Lung (tissue), 12 donors: ENCODE measurements around the gene CPPED1. TPM values are rescaled to one million over a fixed set of nuclear protein-coding genes. Genes with fewer than 3 reads are reported as not detected.
"Not testable (repeated sequence)": the region's sequence is repeated elsewhere in the genome, so short reads cannot be mapped to it uniquely, and the experiment has no call there.

ENCODE experiments used
- ATAC-seq: fragments of 200-7000 bp; cut with Tn5 transposase; one replicate; pipeline ENCODE4 v1.9.1; 2020; ENCODE audit warnings: moderate number of reproducible peaks; ENCODE audit not compliant: insufficient read depth, low FRiP score
- DNase-seq, 3 donors: peaks; one replicate each; pipeline ENCODE4 v3.0.0-alpha.2; 2013 to 2017
- H3K27ac ChIP-seq, 2 donors: one replicate each; pipeline ENCODE4 v1.5.1; 2013; ENCODE audit warnings: mild to moderate bottlenecking in 2 of 2, moderate library complexity in 2 of 2, control low read depth in 1 of 2, inconsistent platforms in 1 of 2, low read depth in 1 of 2, low read length in 1 of 2
- H3K27me3 ChIP-seq, 3 donors: one replicate each; pipeline ENCODE4 v1.5.1; 2013; ENCODE audit warnings: low read length in 2 of 3; ENCODE audit not compliant: control insufficient read depth in 3 of 3, insufficient read depth in 3 of 3
- H3K36me3 ChIP-seq, 4 donors: one replicate each; pipeline ENCODE4 v1.5.1; 2013; ENCODE audit warnings: low read length in 4 of 4, mild to moderate bottlenecking in 1 of 4, moderate library complexity in 1 of 4; ENCODE audit not compliant: control insufficient read depth in 4 of 4, insufficient read depth in 4 of 4
- H3K4me1 ChIP-seq, 5 donors: one replicate each; pipeline ENCODE4 v1.5.1; 2013; ENCODE audit warnings: low read length in 5 of 5, mild to moderate bottlenecking in 2 of 5, moderate library complexity in 1 of 5; ENCODE audit not compliant: control insufficient read depth in 5 of 5, insufficient read depth in 5 of 5
- H3K4me3 ChIP-seq: one replicate; pipeline ENCODE4 v1.5.1; 2013; ENCODE audit warnings: mild to moderate bottlenecking, control low read depth, moderate library complexity
- H3K9ac ChIP-seq, 2 donors: one replicate each; pipeline ENCODE4 v1.5.1; 2013; ENCODE audit warnings: low read length in 2 of 2, control low read depth in 1 of 2; ENCODE audit not compliant: insufficient read depth in 1 of 2
- H3K9me3 ChIP-seq, 4 donors: one replicate each; pipeline ENCODE4 v1.5.1; 2013; ENCODE audit warnings: low read length in 3 of 4, mild to moderate bottlenecking in 1 of 4, moderate library complexity in 1 of 4; ENCODE audit not compliant: control insufficient read depth in 4 of 4, insufficient read depth in 3 of 4
- WGBS, 2 donors: extraction: QIAGEN DNeasy Blood & Tissue Kit; methylation state at CpG; one replicate each; pipeline ENCODE4 v1.1.7; 2013; 5-methylcytosine and 5-hydroxymethylcytosine counted together
- polyA plus RNA-seq, 2 donors: library from polyadenylated mRNA; stranded (reverse); fragments of 200-250 nt; gene quantifications; one replicate each; pipeline ENCODE4 v1.2.1, GENCODE V29; 2013
- total RNA-seq, 2 donors: library from RNA; depleted of rRNA in 1 of 2; stranded (reverse); fragments of >200 nt in 1 of 2; gene quantifications; one replicate each; pipeline ENCODE4 v1.2.1, GENCODE V29; 2014 to 2021
- TF ChIP-seq, protein P1 (sequence below): IDR thresholded peaks from 2 replicates; pipeline ENCODE4 v1.5.1; 2012; ENCODE audit warnings: mild to moderate bottlenecking; ENCODE audit errors: control extremely low read depth, extremely low read depth
- donor health status: control.
- donor health status: control.
- donor health status: Bipolar disorder and iron deficiency.
- donor health status: healthy.
- donor health status: DM: yes; HTN: yes; CAD: no.

CPPED1 gene
- total and polyA plus RNA-seq, 4 donors = 9.8 to 32.5 (median 14.2) TPM

DNA sequence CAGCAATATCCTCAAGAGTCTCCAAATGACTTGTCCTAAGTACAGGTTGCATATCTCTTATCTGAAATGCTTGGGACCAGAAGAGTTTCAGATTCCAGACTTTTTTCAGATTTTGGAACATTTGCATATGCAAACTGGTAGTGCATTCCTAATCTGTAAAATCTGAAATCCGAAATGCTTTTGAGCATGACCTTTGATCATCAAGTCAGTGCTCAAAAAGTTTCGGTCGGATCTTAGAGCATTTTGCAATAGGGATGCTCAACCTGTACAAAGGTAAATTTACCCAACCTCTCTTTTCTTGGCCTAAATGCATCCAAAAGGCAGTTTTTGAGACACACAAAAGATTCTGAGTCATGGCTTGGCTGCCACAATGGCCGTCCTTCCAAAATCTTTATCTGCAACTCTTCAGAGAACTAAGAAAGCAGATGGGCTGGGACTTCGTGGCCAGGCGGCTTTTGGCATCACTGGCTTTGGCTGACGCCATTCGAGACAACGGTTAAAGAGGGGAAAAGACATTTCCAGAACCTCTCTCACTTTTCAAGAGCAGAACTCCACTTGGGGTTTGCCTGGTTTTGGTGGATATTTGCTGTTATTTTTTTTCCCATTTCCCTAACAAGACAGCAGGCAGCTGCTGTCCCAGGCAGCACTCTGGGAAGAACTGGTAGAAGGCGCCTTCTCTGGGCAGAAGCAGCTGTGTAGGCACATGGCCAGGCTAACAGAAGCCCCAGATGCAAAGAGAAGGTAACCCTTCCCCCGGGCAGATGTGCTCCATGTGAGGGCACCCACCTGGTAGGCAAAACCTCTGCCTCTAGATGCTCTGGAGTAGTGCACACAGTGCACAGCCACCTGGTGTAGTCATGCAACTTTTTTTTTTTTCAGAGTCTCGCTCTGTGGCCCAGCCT, 8.9 kb downstream of the CPPED1 start:
- Histone ChIP-seq H3K4me3 (no peak overlapping the region), H3K27me3 (no peaks in the 10 kb centered on the region), H3K4me1 (peaks cover 0 to 6% (median 0%) of the 10 kb centered on the region in 5 donors), H3K36me3 (peaks cover 0 to 2% (median 0%) of the 10 kb centered on the region in 4 donors), H3K9ac (no peak overlapping the region), H3K27ac (no peak overlapping the region), H3K9me3 (no peaks in the 10 kb centered on the region)
- DNase-seq (no peak), ATAC-seq (no peak)
- WGBS, 2 donors = 84 to 93% methylated on average over 12 of the region's 12 CpGs
- TF ChIP-seq, protein P1, sequence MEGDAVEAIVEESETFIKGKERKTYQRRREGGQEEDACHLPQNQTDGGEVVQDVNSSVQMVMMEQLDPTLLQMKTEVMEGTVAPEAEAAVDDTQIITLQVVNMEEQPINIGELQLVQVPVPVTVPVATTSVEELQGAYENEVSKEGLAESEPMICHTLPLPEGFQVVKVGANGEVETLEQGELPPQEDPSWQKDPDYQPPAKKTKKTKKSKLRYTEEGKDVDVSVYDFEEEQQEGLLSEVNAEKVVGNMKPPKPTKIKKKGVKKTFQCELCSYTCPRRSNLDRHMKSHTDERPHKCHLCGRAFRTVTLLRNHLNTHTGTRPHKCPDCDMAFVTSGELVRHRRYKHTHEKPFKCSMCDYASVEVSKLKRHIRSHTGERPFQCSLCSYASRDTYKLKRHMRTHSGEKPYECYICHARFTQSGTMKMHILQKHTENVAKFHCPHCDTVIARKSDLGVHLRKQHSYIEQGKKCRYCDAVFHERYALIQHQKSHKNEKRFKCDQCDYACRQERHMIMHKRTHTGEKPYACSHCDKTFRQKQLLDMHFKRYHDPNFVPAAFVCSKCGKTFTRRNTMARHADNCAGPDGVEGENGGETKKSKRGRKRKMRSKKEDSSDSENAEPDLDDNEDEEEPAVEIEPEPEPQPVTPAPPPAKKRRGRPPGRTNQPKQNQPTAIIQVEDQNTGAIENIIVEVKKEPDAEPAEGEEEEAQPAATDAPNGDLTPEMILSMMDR = no peak

DNA sequence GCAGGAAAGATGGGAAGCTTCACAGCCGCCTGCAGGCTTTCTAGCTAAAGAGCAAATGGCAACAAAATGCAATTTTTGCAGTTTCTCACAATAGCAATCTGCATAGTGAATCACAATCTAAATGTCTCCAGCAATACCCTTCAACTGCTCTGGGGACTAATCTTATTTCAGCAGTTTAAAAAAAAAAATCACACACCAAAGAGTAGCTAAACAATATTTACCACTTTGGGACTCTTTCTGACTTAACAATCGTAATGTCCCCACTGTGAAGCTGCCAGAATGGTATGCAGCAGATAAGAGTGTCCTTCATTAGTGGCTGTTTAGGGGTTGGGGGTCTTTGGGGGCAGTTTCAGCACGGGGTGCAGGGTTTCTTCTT, 9.8 kb downstream of the CPPED1 start:
- TF ChIP-seq, protein P1 = no peak
- DNase-seq = no peak

GRCh38 chr16:12793120-12793864, 10.4 kb downstream of the CPPED1 start:
- Histone ChIP-seq H3K36me3 (peaks cover 0 to 2% (median 0%) of the 10 kb centered on the region in 4 donors), H3K9ac (no peak overlapping the region), H3K9me3 (no peaks in the 10 kb centered on the region), H3K4me1 (peaks cover 0 to 6% (median 0%) of the 10 kb centered on the region in 5 donors), H3K27me3 (no peaks in the 10 kb centered on the region), H3K4me3 (no peak overlapping the region), H3K27ac (no peak overlapping the region)
- WGBS, 2 donors = 90% methylated on average over 9 of the region's 9 CpGs
- no peak for DNase-seq
- ATAC-seq = no peak
- TF ChIP-seq, protein P1 = no peak

More for the DNA sequence above, 9.8 kb downstream of the CPPED1 start:
- Histone ChIP-seq H3K4me3 (no peak overlapping the region), H3K36me3 (peaks cover 0 to 2% (median 0%) of the 10 kb centered on the region in 4 donors), H3K27me3 (no peaks in the 10 kb centered on the region), H3K27ac (no peak overlapping the region), H3K4me1 (peaks cover 0 to 6% (median 0%) of the 10 kb centered on the region in 5 donors), H3K9me3 (no peaks in the 10 kb centered on the region), H3K9ac (no peak overlapping the region)
- WGBS, 2 donors = 73 to 81% methylated on average over 3 of the region's 3 CpGs
- no peak for ATAC-seq

DNA sequence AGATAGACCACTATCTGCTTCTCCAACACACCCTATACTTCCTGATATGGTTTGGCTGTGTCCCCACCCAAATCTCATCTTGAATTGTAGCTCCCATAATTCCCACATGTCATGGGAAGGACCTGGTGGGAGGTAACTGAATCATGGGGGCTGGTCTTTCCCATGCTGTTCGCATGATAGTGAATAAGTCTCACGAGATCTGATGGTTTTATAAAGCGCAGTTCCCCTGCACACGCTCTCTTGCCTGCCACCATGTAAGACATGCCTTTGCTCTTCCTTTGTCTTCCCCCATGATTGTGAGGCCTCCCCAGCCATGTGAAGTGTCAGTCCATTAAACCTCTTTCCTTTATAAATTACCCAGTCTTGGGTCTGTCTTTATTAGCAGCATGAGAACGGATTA, 11.2 kb downstream of the CPPED1 start:
- not testable (repeated sequence) for ATAC-seq, H3K4me3 ChIP-seq, H3K27me3 ChIP-seq, H3K36me3 ChIP-seq, H3K9me3 ChIP-seq, H3K27ac ChIP-seq, DNase-seq, H3K9ac ChIP-seq, H3K4me1 ChIP-seq
- WGBS, 2 donors = 89 to 99% methylated on average over 5 of the region's 5 CpGs
